ENCODE data around the gene MDC1.

DNA sequence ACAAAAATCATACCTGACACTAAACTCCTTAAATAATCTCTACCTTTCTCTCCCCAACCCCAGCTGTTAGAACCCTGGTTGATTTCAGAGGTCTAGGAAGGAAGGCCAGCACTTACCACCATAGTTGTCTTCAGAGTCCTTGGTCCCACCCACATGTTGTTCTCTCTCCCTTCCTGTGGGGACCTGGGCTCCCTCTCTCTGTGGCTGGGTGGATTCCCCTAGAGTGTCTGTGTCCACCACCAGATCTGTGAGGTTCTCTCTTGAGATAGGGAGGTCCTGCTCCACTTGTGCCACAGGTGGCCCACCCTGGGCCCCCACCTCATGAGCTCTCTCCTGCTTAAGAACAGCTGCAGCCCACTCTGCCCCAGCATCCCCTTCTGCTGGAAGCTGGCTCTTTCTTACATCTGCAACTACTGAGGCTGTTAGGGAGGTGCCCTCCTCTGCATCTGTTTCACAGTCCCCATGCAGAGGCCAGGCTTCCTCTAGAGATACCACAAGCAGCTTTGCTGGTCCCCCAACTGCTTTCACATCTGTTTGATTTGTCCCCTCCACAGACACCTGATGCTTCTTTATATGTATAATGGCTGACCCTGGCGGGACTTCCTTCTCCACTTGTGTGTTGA lies 5.2 kb downstream of the MDC1 start:
- TF ChIP-seq POLR2A (IDR thresholded peaks at IDR 0.05), result no peak
- TF ChIP-seq, protein P1, sequence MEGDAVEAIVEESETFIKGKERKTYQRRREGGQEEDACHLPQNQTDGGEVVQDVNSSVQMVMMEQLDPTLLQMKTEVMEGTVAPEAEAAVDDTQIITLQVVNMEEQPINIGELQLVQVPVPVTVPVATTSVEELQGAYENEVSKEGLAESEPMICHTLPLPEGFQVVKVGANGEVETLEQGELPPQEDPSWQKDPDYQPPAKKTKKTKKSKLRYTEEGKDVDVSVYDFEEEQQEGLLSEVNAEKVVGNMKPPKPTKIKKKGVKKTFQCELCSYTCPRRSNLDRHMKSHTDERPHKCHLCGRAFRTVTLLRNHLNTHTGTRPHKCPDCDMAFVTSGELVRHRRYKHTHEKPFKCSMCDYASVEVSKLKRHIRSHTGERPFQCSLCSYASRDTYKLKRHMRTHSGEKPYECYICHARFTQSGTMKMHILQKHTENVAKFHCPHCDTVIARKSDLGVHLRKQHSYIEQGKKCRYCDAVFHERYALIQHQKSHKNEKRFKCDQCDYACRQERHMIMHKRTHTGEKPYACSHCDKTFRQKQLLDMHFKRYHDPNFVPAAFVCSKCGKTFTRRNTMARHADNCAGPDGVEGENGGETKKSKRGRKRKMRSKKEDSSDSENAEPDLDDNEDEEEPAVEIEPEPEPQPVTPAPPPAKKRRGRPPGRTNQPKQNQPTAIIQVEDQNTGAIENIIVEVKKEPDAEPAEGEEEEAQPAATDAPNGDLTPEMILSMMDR (IDR thresholded peaks at IDR 0.05), result no peak
- no peak for TF ChIP-seq POLR2AphosphoS5 (IDR thresholded peaks at IDR 0.05)
- TF ChIP-seq EP300 (IDR thresholded peaks at IDR 0.05), result no peak

Data from sigmoid colon (tissue), 4 donors.